KOPT-K1 (cell line): ENCODE results near the gene C1QTNF4.

Experiments
- H3K27ac ChIP-seq: fragments of 200-600 bp; sonication (generic); 2 replicates; pipeline ENCODE4 v1.5.1; 2016; ENCODE audit warnings: antibody characterized with exemption, mild to moderate bottlenecking, low read depth, low read length; ENCODE audit not compliant: poor library complexity, severe bottlenecking
- H3K36me3 ChIP-seq: fragments of 200-600 bp; sonication (generic); 2 replicates; pipeline ENCODE4 v1.5.1; 2017; ENCODE audit warnings: antibody characterized with exemption, mild to moderate bottlenecking, low read length, moderate library complexity; ENCODE audit not compliant: insufficient read depth
- H3K9me3 ChIP-seq: fragments of 200-600 bp; sonication (generic); 2 replicates; pipeline ENCODE4 v1.5.1; 2017; ENCODE audit warnings: antibody characterized with exemption, low read length, mild to moderate bottlenecking; ENCODE audit not compliant: insufficient read depth, poor library complexity, severe bottlenecking

C1QTNF4 gene

DNA sequence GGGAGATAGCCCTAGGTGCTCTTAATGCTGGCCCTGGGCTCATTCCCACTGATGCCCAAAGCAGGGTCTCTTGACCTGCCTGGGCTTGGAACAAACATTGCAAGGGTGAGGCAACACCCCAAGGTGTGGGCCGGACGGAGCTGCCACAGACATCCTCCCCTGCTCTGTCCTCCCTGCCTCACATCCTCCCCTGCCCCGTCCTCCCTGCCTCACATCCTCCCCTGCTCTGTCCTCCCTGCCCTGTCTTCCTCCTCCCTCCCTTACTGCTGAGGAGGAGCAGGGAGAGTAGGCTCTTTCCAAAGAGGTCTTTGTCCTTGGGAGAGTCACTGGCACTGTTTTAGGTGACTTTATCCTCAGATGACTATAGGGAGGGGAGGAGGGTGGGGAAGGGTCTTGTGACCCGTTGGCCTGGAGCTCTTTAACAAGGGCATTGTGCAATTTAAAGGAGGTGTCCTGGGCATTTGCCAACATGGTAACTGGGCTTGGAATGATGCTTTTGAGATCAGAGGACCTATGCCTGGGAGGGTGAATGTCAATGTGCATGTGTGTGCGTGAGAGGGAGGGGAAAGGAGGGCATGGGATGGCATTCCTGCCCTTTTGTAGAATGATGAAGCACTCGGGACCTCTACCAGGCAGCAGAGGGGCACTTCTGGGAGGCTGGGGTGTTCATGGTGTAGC lies 7.0 kb downstream of the C1QTNF4 start:
- Histone ChIP-seq H3K9me3 (no peaks in the 10 kb centered on the region), H3K27ac (no peak overlapping the region), H3K36me3 (peaks cover 43% of the 10 kb centered on the region)

DNA sequence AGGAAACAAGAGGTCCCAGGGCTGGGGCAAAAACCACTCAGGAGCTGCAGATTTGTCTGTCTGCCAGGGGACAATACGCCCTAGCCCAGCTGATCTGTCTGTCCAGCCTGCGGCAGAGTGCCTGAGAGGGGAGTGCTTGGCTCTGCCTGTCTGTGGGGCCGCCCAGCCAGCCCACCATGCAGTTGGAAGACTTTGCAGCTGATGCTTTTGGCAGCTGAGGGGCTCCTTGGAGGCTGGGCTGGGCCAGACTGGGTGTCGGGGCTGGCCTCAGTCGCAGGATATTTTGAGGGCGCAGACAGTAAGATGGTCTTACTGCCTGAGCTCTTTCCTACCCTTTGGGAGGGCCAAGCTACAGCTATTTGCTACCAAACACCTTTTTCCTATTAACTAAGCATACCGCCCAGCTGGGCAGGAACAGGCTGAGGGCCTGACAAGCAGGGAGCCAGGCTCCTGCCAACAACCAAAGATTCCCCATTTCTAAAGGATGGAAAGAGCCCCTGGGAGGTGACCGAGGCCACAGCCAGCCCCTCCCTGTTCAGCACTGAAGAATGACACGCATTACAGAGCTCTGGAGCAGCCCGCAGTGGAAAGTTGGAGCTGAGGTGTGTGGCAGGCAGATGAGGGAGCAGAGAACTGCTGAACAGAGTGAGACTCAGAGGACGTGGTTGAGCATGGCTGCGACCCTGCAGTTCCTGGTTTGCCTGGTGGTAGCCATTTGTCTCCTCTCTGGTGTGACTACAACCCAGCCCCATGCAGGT lies 7.9 kb downstream of the C1QTNF4 start, which contains the start of gene FAM180B:
Gene FAM180B (plus strand): TSS at position 581 of the 758 bp plus-strand sequence. CDS start 91 bp downstream, at position 672.
- Histone ChIP-seq H3K27ac (no peak within 1 kb of the TSS), H3K9me3 (no peaks in the 10 kb centered on the region), H3K36me3 (peaks cover 52% of the 10 kb centered on the region)

DNA sequence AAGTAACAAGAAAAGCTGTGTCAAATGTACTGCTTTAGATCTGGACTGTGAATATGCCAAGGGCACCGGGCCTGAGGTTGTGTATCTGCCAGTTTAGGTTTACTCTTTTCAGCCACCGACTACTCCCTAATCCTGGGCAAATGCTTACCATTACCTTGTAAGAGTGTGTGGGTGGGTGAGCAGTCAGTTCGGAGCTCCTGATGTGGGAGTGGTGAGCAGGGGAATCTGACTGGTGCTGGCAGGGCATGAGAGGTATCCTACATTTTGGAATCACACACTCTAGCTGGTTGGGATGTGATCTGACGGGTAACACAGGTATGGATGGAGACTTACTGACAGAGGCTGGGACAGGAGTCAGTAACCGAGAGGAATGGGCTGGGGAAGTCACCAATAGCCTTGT lies 10.4 kb downstream of the C1QTNF4 start:
- H3K36me3 ChIP-seq: peaks cover 65% of the 10 kb centered on the region
- H3K9me3 ChIP-seq: no peaks in the 10 kb centered on the region
- no peak overlapping the region for H3K27ac ChIP-seq

DNA sequence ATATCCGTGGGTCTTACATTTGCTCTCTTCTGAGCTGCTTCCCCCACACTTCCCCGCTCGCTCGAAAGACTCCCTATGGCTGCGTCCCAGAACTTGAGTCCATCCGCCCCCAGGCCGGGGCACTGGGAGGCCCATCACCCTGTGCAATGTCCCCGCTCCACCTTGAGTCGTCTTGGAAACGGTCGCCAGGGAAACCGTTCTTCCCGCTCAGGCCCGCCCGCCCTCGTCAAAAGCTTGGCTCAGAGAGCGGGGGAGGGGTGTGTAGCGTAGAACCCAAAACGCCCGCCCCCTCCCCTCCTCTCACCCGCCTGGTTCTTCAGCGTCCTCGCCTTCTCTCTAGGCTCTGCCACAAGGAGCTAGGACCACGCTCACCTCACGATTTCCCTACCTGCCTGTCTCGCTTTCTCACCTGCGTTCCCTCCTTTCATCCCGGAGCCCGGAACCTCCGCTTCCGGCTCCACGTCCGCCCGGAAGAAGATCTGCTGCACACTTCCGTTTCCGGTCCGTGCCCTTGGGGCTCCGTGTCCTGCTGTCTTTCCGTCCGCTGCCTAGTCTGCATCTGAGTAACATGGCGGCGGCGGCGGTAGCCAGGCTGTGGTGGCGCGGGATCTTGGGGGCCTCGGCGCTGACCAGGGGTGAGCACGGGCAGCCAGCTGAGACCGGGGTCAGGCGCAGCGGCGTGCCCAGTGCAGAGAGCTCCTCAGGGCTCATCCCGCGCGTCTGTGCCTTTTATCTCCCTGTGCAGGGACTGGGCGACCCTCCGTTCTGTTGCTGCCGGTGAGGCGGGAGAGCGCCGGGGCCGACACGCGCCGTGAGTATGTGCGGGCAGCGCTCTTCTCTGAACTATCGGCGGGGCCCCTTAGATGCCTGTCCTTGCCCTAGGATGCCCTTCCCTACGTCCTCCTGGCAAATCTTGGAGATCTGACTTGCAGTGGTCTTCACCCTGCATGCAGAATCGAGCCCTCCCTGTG lies 15.4 kb downstream of the C1QTNF4 start, which contains the start of the genes KBTBD4 and NDUFS3:
Gene KBTBD4 (minus strand): TSS at position 447 of the 971 bp plus-strand sequence. CDS start 19 bp downstream, at position 428.
Gene NDUFS3 (plus strand): TSS at position 551 of the 971 bp plus-strand sequence. CDS start 18 bp downstream, at position 569.
- Histone ChIP-seq H3K27ac (peak within 1 kb of the TSS; percentile 88), H3K9me3 (no peaks in the 10 kb centered on the region), H3K36me3 (peaks cover 77% of the 10 kb centered on the region)

DNA sequence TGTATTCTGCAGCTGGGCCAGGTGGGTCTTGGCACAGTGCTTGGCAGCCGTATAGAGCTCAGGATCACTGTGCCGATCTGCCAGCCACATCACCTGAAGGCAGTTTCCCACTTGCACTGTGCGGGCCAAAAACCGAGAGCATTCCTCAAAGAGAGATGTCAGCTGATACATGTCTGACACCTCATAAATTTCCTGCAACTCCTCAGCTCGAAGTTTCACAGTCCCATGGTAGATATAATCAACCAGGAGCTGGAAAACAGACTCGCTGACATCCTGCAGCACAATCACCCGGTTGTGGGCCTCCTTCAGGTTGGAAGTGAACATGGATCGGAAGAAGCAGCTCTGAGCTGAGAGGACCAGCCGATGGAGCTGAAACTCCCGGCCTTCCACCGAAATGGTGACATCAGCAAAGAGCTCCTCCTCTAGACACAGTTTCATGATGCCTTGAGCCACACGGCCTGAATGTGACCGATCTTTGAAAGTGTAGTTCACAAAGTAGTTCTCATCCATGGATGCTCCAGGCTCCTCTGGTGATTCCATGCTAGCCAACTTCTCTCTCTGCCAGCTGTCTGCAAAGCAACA lies 16.7 kb downstream of the C1QTNF4 start:
- peak overlapping the region; percentile 88 for H3K27ac ChIP-seq
- no peaks in the 10 kb centered on the region for H3K9me3 ChIP-seq
- peaks cover 77% of the 10 kb centered on the region for H3K36me3 ChIP-seq

DNA sequence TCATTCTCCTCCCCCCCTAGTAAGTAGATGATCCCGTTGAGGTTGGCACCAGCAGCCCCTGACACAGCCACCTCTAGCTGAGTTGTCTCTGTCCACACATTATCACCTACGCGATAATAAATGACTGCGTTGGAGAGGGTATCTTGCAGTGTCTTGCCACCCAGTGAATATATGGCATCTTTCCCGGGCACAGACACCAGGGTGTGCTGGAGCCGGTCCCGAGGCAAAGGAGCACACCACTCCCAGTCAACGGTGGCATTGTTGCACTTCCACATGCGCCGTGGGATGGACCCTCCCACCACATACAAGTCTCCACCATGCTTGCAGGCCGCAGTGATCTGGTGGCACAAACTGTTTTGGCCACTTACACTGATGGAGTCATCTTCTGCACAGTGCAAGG lies 20.9 kb downstream of the C1QTNF4 start:
- Histone ChIP-seq H3K9me3 (no peaks in the 10 kb centered on the region), H3K36me3 (peaks cover 91% of the 10 kb centered on the region), H3K27ac (no peak overlapping the region)

DNA sequence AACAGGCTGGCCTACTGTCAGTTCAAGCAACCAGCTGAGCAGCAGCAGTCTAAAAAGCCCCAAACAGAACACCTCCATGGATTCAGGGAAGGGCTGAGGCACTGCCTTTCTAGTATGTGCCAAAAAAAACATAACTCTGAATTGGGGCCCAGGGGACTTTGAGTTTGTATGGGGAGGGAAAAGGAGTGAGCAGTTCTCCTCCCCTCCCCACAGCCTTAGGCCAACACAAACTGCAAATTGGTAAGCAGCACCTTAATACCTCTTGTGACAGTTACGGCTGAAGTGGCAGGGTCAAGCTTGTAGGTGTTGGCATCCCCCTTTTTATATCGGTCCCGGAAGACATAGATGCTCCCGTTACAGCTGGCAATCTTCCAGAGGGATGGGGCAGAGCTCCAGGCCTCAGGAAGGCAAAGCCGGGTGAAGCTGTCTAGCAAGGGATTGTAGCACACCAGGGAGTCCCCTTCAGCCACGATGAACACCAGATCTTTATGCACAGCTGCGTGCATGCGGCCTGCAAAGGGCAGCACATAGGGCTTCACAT lies 21.4 kb downstream of the C1QTNF4 start:
- no peak overlapping the region for H3K27ac ChIP-seq
- H3K36me3 ChIP-seq: peaks cover 96% of the 10 kb centered on the region

DNA sequence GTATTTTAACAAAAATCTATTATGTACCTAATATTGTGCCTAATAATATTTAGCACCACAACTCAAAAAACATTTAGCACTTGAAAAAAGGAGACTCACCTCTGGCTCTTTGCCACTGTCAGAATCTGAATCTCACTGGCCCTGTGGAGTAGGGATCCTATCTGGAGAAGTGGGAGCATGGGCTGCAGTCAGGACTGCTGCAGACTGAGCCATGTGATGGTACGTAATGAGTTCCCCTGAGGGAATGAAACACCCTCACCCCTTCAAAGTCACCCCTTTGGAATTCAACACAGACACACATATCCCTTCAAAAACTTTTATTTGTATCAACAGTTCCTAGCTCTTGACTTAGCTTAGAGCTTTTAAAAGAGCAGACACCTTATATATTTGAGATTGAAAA lies 22.3 kb downstream of the C1QTNF4 start:
- no peaks in the 10 kb centered on the region for H3K9me3 ChIP-seq
- H3K36me3 ChIP-seq: peaks cover 90% of the 10 kb centered on the region
- H3K27ac ChIP-seq: no peak overlapping the region

More for the DNA sequence above, 21.4 kb downstream of the C1QTNF4 start:
- no peaks in the 10 kb centered on the region for H3K9me3 ChIP-seq

DNA sequence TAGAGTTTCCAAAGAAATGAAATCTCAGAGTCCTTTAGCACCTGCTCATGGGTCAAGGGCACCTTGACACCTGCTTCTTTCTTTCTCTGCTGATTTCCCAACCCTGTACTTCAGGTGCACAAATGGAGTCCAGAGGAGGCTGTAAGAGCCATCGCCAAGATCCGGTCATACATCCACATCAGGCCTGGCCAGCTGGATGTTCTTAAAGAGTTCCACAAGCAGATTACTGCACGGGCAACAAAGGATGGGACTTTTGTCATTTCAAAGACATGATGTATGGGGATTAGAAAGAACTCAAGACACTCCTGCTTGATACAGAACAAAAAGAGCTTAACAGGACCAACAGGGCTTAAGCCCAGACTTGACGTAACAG lies 22.9 kb downstream of the C1QTNF4 start:
- Histone ChIP-seq H3K9me3 (no peaks in the 10 kb centered on the region), H3K27ac (no peak overlapping the region), H3K36me3 (peaks cover 85% of the 10 kb centered on the region)

DNA sequence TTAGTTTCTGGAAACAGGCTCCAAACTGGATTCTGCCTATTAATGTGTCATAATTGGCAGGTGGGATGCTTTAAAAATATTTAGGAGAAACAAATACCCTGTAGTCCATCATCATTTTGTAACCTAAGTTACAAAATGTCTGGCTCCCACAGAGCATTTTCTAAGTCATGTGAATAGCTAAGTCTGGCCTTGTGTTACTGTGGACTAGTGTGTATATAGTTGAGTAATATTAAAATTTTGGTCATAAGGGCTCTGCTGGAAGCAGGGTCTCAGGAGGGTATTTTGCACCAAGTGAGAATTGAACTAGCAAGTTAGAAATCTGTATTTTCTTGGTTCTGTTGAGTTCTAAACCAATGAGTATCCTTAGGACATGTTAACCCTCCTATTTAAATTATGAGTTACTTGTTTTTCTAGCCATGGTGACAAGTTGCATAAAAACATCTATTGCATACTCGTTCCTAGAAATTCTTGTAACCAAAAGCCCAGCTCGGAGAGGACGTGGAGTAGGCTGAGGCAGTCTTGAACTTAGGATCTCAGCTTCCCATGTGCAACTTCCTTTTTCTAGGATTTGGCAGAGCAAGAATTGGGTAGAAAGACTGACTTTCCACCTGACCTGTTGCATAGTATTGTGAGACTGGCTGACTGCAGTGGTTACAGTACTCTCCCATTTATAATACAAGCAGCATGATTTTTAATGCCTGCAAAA lies 23.4 kb downstream of the C1QTNF4 start:
- H3K36me3 ChIP-seq: peaks cover 80% of the 10 kb centered on the region

DNA sequence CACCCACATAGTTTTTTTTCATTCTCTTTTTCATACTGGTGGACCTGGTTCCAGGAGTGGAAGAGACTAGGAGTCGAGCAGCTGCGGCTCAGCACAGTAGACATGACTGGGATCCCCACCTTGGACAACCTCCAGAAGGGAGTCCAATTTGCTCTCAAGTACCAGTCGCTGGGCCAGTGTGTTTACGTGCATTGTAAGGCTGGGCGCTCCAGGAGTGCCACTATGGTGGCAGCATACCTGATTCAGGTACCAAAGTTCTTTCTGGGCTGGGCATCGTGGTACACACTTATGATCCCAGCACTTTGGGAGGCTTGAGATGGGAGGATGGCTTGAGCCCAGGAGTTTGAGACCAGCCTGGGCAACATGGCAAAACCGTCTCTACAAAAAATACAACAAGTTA lies 24.6 kb downstream of the C1QTNF4 start:
- Histone ChIP-seq H3K27ac (no peak overlapping the region), H3K36me3 (peaks cover 69% of the 10 kb centered on the region), H3K9me3 (no peaks in the 10 kb centered on the region)

More for the DNA sequence above, 23.4 kb downstream of the C1QTNF4 start:
- no peak overlapping the region for H3K27ac ChIP-seq
- H3K9me3 ChIP-seq: no peaks in the 10 kb centered on the region

DNA sequence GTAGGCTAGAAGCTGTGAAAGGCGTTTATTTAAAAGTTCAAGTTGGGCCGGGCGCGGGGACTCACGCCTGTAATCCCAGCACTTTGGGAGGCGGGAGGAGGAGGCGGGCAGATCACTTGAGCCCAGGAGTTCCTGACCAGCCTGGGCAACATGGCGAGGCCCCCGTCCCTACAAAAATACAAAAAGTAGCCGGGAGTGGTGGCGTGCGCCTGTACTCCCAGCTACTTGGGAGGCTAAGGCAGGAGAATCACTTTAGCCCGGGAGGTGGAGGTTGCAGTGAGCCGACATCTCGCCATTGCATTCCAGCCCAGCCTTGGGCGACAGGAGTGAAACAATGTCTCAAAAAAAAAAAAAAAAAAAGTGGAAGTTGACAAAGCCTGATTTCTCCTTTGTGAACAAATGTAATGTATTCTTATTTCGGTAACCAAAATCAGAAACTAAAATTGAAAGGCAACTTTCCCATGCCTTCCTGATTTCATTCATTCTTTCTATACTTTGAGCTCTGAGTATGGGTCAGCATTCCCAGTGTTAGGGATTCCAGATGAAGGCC lies 28.0 kb downstream of the C1QTNF4 start:
- H3K36me3 ChIP-seq: peaks cover 35% of the 10 kb centered on the region
- H3K27ac ChIP-seq: peak overlapping the region; percentile 87
- no peaks in the 10 kb centered on the region for H3K9me3 ChIP-seq

DNA sequence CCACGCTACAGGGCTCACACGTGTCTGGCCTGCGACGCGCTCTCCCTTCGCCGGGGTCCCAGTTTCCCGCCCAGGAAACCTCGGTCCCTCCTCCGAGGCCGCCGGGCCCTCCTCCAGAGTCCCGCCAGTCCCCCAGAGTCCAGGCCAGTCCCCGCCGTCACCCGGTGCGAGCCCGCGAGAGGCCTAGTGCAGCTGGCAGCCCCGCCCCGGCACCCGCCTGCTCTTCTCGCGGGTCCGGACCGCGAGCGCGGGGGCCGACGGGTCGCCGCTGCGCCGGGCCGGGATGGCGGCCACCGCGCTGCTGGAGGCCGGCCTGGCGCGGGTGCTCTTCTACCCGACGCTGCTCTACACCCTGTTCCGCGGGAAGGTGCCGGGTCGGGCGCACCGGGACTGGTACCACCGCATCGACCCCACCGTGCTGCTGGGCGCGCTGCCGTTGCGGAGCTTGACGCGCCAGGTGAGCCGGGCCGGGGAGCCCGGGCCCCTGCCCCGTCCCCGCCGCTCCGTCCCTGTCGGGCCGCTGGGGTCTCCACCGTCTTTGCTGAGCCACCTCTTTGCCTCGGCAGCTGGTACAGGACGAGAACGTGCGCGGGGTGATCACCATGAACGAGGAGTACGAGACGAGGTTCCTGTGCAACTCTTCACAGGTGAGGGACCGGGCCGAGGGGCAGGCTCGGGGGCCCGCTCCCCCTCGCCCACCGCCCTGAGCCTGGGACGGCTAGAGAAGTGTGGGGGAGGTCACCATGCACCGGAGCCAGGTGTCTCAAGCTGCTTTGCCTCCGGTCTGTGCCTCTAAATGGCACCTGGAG lies 28.7 kb downstream of the C1QTNF4 start, which contains the start of gene PTPMT1:
Gene PTPMT1 (plus strand): TSS at position 260 of the 809 bp plus-strand sequence. CDS start 24 bp downstream, at position 284.
- Histone ChIP-seq H3K27ac (peak within 1 kb of the TSS; percentile 87), H3K9me3 (no peaks in the 10 kb centered on the region)

More for the DNA sequence above, 28.7 kb downstream of the C1QTNF4 start, which contains the start of gene PTPMT1:
- peaks cover 28% of the 10 kb centered on the region for H3K36me3 ChIP-seq
